Breast epithelium (tissue), 3 donors: Measurements from ENCODE around the gene ERICH3.

Source experiments
- CTCF ChIP-seq, 3 donors: fragments of 450-650 bp; IDR thresholded peaks; one replicate each; pipeline ENCODE4 v1.5.1; 2016 to 2017; ENCODE audit warnings: antibody characterized with exemption in 3 of 3, mild to moderate bottlenecking in 3 of 3, moderate library complexity in 3 of 3
- POLR2A ChIP-seq: fragments of 450-650 bp; IDR thresholded peaks from one replicate; pipeline ENCODE4 v1.6.1; 2016; ENCODE audit warnings: antibody characterized with exemption, mild to moderate bottlenecking, moderate library complexity
- POLR2AphosphoS5 ChIP-seq, 3 donors: sonication (generic); formaldehyde crosslinking; IDR thresholded peaks; one replicate each; pipeline ENCODE4 v1.6.1; 2017; ENCODE audit warnings: antibody characterized with exemption in 3 of 3

GRCh38 chr1:74609810-74610371, 63.7 kb downstream of the ERICH3 start:
- TF ChIP-seq POLR2AphosphoS5 (IDR thresholded peaks at IDR 0.05) (no peak), POLR2A (no peak), CTCF (IDR thresholded peaks at IDR 0.05) (no peak)
